Nephron progenitor cell (in vitro differentiated cells): ENCODE measurements around the gene GPR161.
A peak's percentile ranks its signal among the peaks of the same experiment; 100 is the strongest.

Experiments used
- DNase-seq: peaks from one replicate; pipeline ENCODE4 v3.0.0; 2021
- H3K27ac Mint-ChIP-seq: 2 replicates; pipeline ENCODE4 v1.8.0; 2021; ENCODE audit warnings: mild to moderate bottlenecking, moderate library complexity, mixed read lengths
- H3K27me3 Mint-ChIP-seq: 2 replicates; pipeline ENCODE4 v1.8.0; 2021; ENCODE audit warnings: mild to moderate bottlenecking, low read depth, mixed read lengths; ENCODE audit not compliant: poor library complexity
- H3K36me3 Mint-ChIP-seq: 2 replicates; pipeline ENCODE4 v1.8.0; 2021; ENCODE audit warnings: low read depth, mixed read lengths
- H3K4me1 Mint-ChIP-seq: 2 replicates; pipeline ENCODE4 v1.8.0; 2021; ENCODE audit warnings: mixed read lengths
- H3K4me3 Mint-ChIP-seq: 2 replicates; pipeline ENCODE4 v1.8.0; 2021; ENCODE audit warnings: mild to moderate bottlenecking, moderate library complexity, mixed read lengths
- H3K9me3 Mint-ChIP-seq: 2 replicates; pipeline ENCODE4 v1.8.0; 2021; ENCODE audit warnings: mild to moderate bottlenecking, moderate library complexity, mixed read lengths
- CTCF ChIP-seq: fragments of 200-600 bp; sonication (generic); IDR thresholded peaks from 2 replicates; pipeline ENCODE4 v1.5.0; 2021; ENCODE audit warnings: antibody characterized with exemption

The GPR161 gene

GRCh38 chr1:168110896-168111545 lies 25.7 kb downstream of the GPR161 start:
- TF ChIP-seq CTCF: no peak
- H3K4me3 Mint-ChIP-seq: no peak overlapping the region
- peaks cover 75% of the 10 kb centered on the region for H3K36me3 Mint-ChIP-seq
- DNase-seq: no peak
- H3K9me3 Mint-ChIP-seq: peaks cover 20% of the 10 kb centered on the region
- H3K27me3 Mint-ChIP-seq: no peaks in the 10 kb centered on the region
- peaks cover 43% of the 10 kb centered on the region for H3K4me1 Mint-ChIP-seq
- peak overlapping the region; percentile 85 for H3K27ac Mint-ChIP-seq

- peaks cover 70% of the 10 kb centered on the region for H3K36me3 Mint-ChIP-seq
- H3K27ac Mint-ChIP-seq: peak overlapping the region; percentile 92
- DNase-seq: peak; percentile 23
- TF ChIP-seq CTCF: no peak
- no peaks in the 10 kb centered on the region for H3K27me3 Mint-ChIP-seq
- peaks cover 44% of the 10 kb centered on the region for H3K4me1 Mint-ChIP-seq
- peaks cover 8% of the 10 kb centered on the region for H3K9me3 Mint-ChIP-seq
- no peak overlapping the region for H3K4me3 Mint-ChIP-seq
Measured at GRCh38 chr1:168106274-168106673, 30.5 kb downstream of the GPR161 start.

GRCh38 chr1:168105846-168106245 lies 30.9 kb downstream of the GPR161 start:
- Mint-ChIP-seq H3K27me3 (no peaks in the 10 kb centered on the region), H3K36me3 (peaks cover 65% of the 10 kb centered on the region), H3K4me1 (peaks cover 40% of the 10 kb centered on the region), H3K9me3 (peaks cover 4% of the 10 kb centered on the region), H3K4me3 (no peak overlapping the region), H3K27ac (peak overlapping the region; percentile 92)
- no peak for DNase-seq
- no peak for TF ChIP-seq CTCF

- Mint-ChIP-seq H3K4me1 (peaks cover 48% of the 10 kb centered on the region), H3K27ac (peak overlapping the region; percentile 90), H3K4me3 (no peak overlapping the region), H3K9me3 (no peaks in the 10 kb centered on the region), H3K27me3 (no peaks in the 10 kb centered on the region), H3K36me3 (peaks cover 63% of the 10 kb centered on the region)
- no peak for DNase-seq
- TF ChIP-seq CTCF: no peak
Measured at GRCh38 chr1:168104535-168104934, 32.2 kb downstream of the GPR161 start.

- peaks cover 63% of the 10 kb centered on the region for H3K36me3 Mint-ChIP-seq
- DNase-seq: no peak
- H3K27me3 Mint-ChIP-seq: no peaks in the 10 kb centered on the region
Measured at GRCh38 chr1:168102487-168102886, 34.2 kb downstream of the GPR161 start.

More at GRCh38 chr1:168102487-168102886, 34.2 kb downstream of the GPR161 start:
- Mint-ChIP-seq H3K9me3 (no peaks in the 10 kb centered on the region), H3K4me1 (peaks cover 47% of the 10 kb centered on the region), H3K27ac (peak overlapping the region; percentile 19), H3K4me3 (no peak overlapping the region)
- TF ChIP-seq CTCF: no peak
